PC-3 (cell line): Measurements from ENCODE around the gene FOSB. TPM values are rescaled to one million over a fixed set of nuclear protein-coding genes. Genes with fewer than 3 reads are reported as not detected.

Experiments
- ATAC-seq: fragments of 200-7000 bp; cut with Tn5 transposase; 2 replicates; pipeline ENCODE4 v1.9.1; 2020; ENCODE audit warnings: mild to moderate bottlenecking, moderate library complexity
- BruUV-seq: library from RNA; stranded (reverse); fragments of 400-500 nt; replicated peaks from 2 replicates; lab custom pipeline; 2021; lab: Mats Ljungman, UMichigan
- CTCF ChIA-PET: fragments of 300-600 bp; sonication (Branson Sonifier 250); formaldehyde crosslinking; loops from one replicate; lab custom pipeline; 2022; ENCODE audit warnings: antibody characterized with exemption; lab: Charles Lee
- POLR2A ChIA-PET: fragments of 300-600 bp; sonication (Branson Sonifier 250); formaldehyde crosslinking; loops from one replicate; lab custom pipeline; 2022; ENCODE audit warnings: antibody characterized with exemption; ENCODE audit not compliant: unreplicated experiment; lab: Charles Lee
- DNase-seq: peaks from one replicate; pipeline ENCODE4 v3.0.0-alpha.2; 2015
- H2AFZ ChIP-seq: fragments of 300-600 bp; sonication (generic); 2 replicates; pipeline ENCODE4 v1.6.0; 2016; ENCODE audit warnings: antibody characterized with exemption, low read length
- H3F3A ChIP-seq: fragments of 300-600 bp; sonication (generic); one replicate; pipeline ENCODE4 v1.6.0; 2017; ENCODE audit warnings: antibody characterized with exemption, low read length, control low read depth, mild to moderate bottlenecking; ENCODE audit not compliant: unreplicated experiment
- H3K27ac ChIP-seq: fragments of 300-600 bp; sonication (generic); 2 replicates; pipeline ENCODE4 v1.5.1; 2016; ENCODE audit warnings: mild to moderate bottlenecking, low read length
- H3K27me3 ChIP-seq: fragments of 300-600 bp; sonication (generic); 2 replicates; pipeline ENCODE4 v1.6.1; 2016; ENCODE audit warnings: low read length, mixed read lengths
- H3K36me3 ChIP-seq: fragments of 300-600 bp; sonication (generic); 2 replicates; pipeline ENCODE4 v1.6.1; 2016; ENCODE audit warnings: low read depth, mixed run types, low read length, mixed read lengths
- H3K4me1 ChIP-seq: fragments of 300-600 bp; sonication (generic); 2 replicates; pipeline ENCODE4 v1.5.1; 2016; ENCODE audit warnings: low read length; ENCODE audit not compliant: insufficient read depth
- H3K4me2 ChIP-seq: fragments of 300-600 bp; sonication (generic); 2 replicates; pipeline ENCODE4 v1.6.0; 2016; ENCODE audit warnings: low read length
- H3K4me3 ChIP-seq: fragments of 300-600 bp; sonication (generic); 2 replicates; pipeline ENCODE4 v1.5.1; 2016; ENCODE audit warnings: mild to moderate bottlenecking, low read length, mixed read lengths
- H3K79me2 ChIP-seq: fragments of 300-600 bp; sonication (generic); 2 replicates; pipeline ENCODE4 v1.6.1; 2017; ENCODE audit warnings: low read length, mixed read lengths
- H3K9ac ChIP-seq: fragments of 300-600 bp; sonication (generic); 2 replicates; pipeline ENCODE4 v1.6.0; 2016; ENCODE audit warnings: mild to moderate bottlenecking, low read length
- H3K9me2 ChIP-seq: fragments of 300-600 bp; sonication (generic); replicated peaks from 2 replicates; pipeline ENCODE4 v1.6.1; 2016; ENCODE audit warnings: mixed run types, low read length, mixed read lengths
- H3K9me3 ChIP-seq: fragments of 300-600 bp; sonication (generic); 2 replicates; pipeline ENCODE4 v1.6.1; 2016; ENCODE audit warnings: low read length, mixed read lengths
- H4K20me1 ChIP-seq: fragments of 300-600 bp; sonication (generic); 2 replicates; pipeline ENCODE4 v1.6.1; 2016; ENCODE audit warnings: low read length, mixed read lengths
- EZH2 ChIP-seq: fragments of 300-600 bp; sonication (generic); IDR thresholded peaks from one replicate; pipeline ENCODE4 v1.6.1; 2017; ENCODE audit warnings: antibody characterized with exemption, mild to moderate bottlenecking, low read length; ENCODE audit not compliant: unreplicated experiment
- EZH2phosphoT487 ChIP-seq: fragments of 300-600 bp; sonication (generic); IDR thresholded peaks from 2 replicates; pipeline ENCODE4 v1.6.1; 2018; ENCODE audit warnings: mild to moderate bottlenecking, antibody characterized with exemption, low read length, borderline replicate concordance
- intact Hi-C: fragments of 100-400 bp; cut with micrococcal nuclease; formaldehyde crosslinking; loops from 2 replicates; pipeline ENCODE4 v1.9.0; 2023
- total RNA-seq: library from RNA; depleted of rRNA; stranded (reverse); fragments of >200 nt; gene quantifications from 2 replicates; pipeline ENCODE4 v1.2.3, GENCODE V29; 2014
- TF ChIP-seq, protein P1 (sequence below): fragments of 300-600 bp; sonication (generic); conservative IDR thresholded peaks from 2 replicates; pipeline ENCODE4 v1.5.1; 2017; ENCODE audit warnings: antibody characterized with exemption, low read depth, mild to moderate bottlenecking, low read length

Gene FOSB
- total RNA-seq, 1 experiment from 2014 or later = 35.8 TPM

DNA sequence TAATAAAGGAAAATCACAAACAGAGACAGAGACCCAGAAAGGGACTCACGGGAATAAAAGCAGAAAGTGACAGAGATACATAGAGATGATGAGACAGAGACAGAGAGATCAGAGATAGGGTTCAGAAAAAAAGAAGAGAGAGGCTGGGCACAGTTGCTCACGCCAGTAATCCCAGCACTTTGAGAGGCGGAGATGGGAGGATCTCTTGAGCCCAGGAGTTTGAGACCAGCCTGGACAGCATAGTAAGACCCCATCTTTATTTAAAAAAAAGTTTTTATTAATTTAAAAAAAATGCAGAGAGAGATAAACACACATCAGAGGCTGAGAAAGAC lies 19.4 kb upstream of the FOSB start:
- DNase-seq (no peak), ATAC-seq (no peak)
- Histone ChIP-seq H2AFZ (no peak overlapping the region), H3F3A (no peaks in the 10 kb centered on the region), H3K27ac (no peak overlapping the region), H3K27me3 (no peaks in the 10 kb centered on the region), H3K79me2 (no peaks in the 10 kb centered on the region), H4K20me1 (no peaks in the 10 kb centered on the region), H3K4me3 (no peak overlapping the region), H3K4me2 (no peak overlapping the region), H3K36me3 (no peaks in the 10 kb centered on the region), H3K9ac (no peak overlapping the region), H3K4me1 (peaks cover 27% of the 10 kb centered on the region), H3K9me2 (no peaks in the 10 kb centered on the region), H3K9me3 (no peaks in the 10 kb centered on the region)
- TF ChIP-seq, protein P1, sequence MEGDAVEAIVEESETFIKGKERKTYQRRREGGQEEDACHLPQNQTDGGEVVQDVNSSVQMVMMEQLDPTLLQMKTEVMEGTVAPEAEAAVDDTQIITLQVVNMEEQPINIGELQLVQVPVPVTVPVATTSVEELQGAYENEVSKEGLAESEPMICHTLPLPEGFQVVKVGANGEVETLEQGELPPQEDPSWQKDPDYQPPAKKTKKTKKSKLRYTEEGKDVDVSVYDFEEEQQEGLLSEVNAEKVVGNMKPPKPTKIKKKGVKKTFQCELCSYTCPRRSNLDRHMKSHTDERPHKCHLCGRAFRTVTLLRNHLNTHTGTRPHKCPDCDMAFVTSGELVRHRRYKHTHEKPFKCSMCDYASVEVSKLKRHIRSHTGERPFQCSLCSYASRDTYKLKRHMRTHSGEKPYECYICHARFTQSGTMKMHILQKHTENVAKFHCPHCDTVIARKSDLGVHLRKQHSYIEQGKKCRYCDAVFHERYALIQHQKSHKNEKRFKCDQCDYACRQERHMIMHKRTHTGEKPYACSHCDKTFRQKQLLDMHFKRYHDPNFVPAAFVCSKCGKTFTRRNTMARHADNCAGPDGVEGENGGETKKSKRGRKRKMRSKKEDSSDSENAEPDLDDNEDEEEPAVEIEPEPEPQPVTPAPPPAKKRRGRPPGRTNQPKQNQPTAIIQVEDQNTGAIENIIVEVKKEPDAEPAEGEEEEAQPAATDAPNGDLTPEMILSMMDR = no peak
- TF ChIP-seq EZH2 = no peak
- no peak for TF ChIP-seq EZH2phosphoT487
- intact Hi-C loops = no loop called here
- BruUV-seq = no TSS peak
- ChIA-PET POLR2A (interaction anchor here (0.6 kb wide), 1 partner anchor 32 kb away, joined by 3 read pairs; no protein-coding TSS in a partner anchor), CTCF (no interaction called here)

DNA sequence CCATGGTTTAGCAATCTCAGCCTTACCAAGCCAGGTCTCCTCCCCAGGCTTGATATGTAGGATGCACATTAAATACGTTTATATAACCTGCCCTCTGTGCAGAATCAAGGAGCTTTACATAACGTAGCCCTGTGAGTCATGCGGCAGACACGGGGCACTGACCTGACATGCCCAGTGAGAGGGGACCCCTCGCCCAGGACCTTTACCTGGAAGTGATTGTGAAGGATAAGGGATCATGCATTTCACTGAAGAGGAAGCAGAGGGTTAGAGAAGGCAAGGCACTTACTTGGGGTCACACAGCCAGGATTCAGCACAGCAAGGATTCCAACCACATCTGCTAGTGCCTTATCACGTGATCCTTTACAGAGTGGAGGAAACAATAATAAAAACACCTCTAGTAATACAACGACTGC lies 18.9 kb upstream of the FOSB start:
- POLR2A ChIA-PET = interaction anchor here (0.5 to 1.1 kb wide), 4 partner anchors 19 to 1784 kb away, joined by 3 read pairs; partner anchors contain the start of gene FOSB
- no peak overlapping the region for H2AFZ ChIP-seq
- no peaks in the 10 kb centered on the region for H3K27me3 ChIP-seq
- peak overlapping the region; percentile 62 for H3K4me2 ChIP-seq
- no peak overlapping the region for H3K4me3 ChIP-seq
- TF ChIP-seq, protein P1 = no peak
- TF ChIP-seq EZH2phosphoT487 = no peak
- TF ChIP-seq EZH2 = no peak
- H3K4me1 ChIP-seq = peaks cover 29% of the 10 kb centered on the region
- H3K9me2 ChIP-seq = no peaks in the 10 kb centered on the region
- no peak overlapping the region for H3K9ac ChIP-seq
- intact Hi-C loops = no loop called here
- DNase-seq (peak; percentile 58), ATAC-seq (peak; percentile 34)
- no peaks in the 10 kb centered on the region for H3F3A ChIP-seq
- H3K79me2 ChIP-seq = no peaks in the 10 kb centered on the region
- no peaks in the 10 kb centered on the region for H3K9me3 ChIP-seq
- peak overlapping the region; percentile 43 for H3K27ac ChIP-seq
- H3K36me3 ChIP-seq = no peaks in the 10 kb centered on the region
- H4K20me1 ChIP-seq = no peaks in the 10 kb centered on the region
- BruUV-seq = no TSS peak
- CTCF ChIA-PET = no interaction called here

DNA sequence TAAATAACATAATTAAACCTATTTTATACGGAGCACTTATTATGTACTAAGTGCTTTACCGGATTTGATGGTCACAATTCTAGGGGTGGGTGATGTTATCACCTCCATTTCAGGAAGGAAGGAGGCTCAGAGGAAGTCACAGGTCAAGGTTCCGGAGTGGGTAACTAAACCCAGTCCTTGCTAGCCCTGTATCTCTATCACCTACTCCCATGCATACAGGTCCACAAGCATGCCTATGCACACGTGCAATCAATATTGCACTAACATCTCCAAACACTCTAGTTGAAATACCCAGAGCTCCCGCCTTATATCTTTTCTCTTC lies 17.8 kb upstream of the FOSB start:
- DNase-seq = no peak
- ChIA-PET POLR2A (interaction anchor here (0.7 to 1.1 kb wide), 2 partner anchors 19 to 127 kb away, joined by 3 to 4 read pairs; no protein-coding TSS in a partner anchor), CTCF (no interaction called here)
- H3F3A ChIP-seq = no peaks in the 10 kb centered on the region
- peak; percentile 8; the same call in 1 of the 2 replicates for ATAC-seq
- peaks cover 25% of the 10 kb centered on the region for H3K4me1 ChIP-seq
- H2AFZ ChIP-seq = peak overlapping the region; percentile 80
- TF ChIP-seq, protein P1 = no peak
- H3K9me2 ChIP-seq = no peaks in the 10 kb centered on the region
- peak overlapping the region; percentile 70 for H3K4me3 ChIP-seq
- H3K9me3 ChIP-seq = no peaks in the 10 kb centered on the region
- H3K27me3 ChIP-seq = no peaks in the 10 kb centered on the region
- H3K27ac ChIP-seq = peak overlapping the region; percentile 78
- H4K20me1 ChIP-seq = no peaks in the 10 kb centered on the region
- BruUV-seq = no TSS peak
- no peaks in the 10 kb centered on the region for H3K36me3 ChIP-seq
- intact Hi-C loops = loop anchor here (2.0 kb wide), 1 partner anchor 17 kb away; the partner anchor contains the start of gene FOSB
- H3K4me2 ChIP-seq = peak overlapping the region; percentile 89
- no peaks in the 10 kb centered on the region for H3K79me2 ChIP-seq
- H3K9ac ChIP-seq = peak overlapping the region; percentile 90
